Muscle layer of colon (tissue), 2 donors: ENCODE data around the gene PPARA.
"Not testable (repeated sequence)": the region's sequence is repeated elsewhere in the genome, so short reads cannot be mapped to it uniquely, and the experiment has no call there.

Experiments used
- H3K27ac ChIP-seq: one replicate; pipeline ENCODE4 v1.7.0; 2013; ENCODE audit warnings: low read depth, mild to moderate bottlenecking, low read length, moderate library complexity
- H3K27me3 ChIP-seq, 2 donors: one replicate each; pipeline ENCODE4 v1.7.0; 2013; ENCODE audit warnings: low read length in 2 of 2, mild to moderate bottlenecking in 2 of 2; ENCODE audit not compliant: insufficient read depth in 2 of 2, control insufficient read depth in 1 of 2
- H3K36me3 ChIP-seq: one replicate; pipeline ENCODE4 v1.7.0; 2013; ENCODE audit warnings: mild to moderate bottlenecking, low read length; ENCODE audit not compliant: insufficient read depth
- H3K4me1 ChIP-seq: one replicate; pipeline ENCODE4 v1.7.0; 2013; ENCODE audit warnings: mild to moderate bottlenecking, low read length; ENCODE audit not compliant: insufficient read depth
- H3K4me3 ChIP-seq, 2 donors: one replicate each; pipeline ENCODE4 v1.7.0; 2013; ENCODE audit warnings: low read length in 2 of 2, low read depth in 1 of 2, mild to moderate bottlenecking in 1 of 2, moderate library complexity in 1 of 2
- H3K9ac ChIP-seq: one replicate; pipeline ENCODE4 v1.7.0; 2013; ENCODE audit warnings: low read length
- H3K9me3 ChIP-seq: one replicate; pipeline ENCODE4 v1.7.0; 2013; ENCODE audit warnings: mild to moderate bottlenecking, low read length
- donor health status: abdominal sarcoma.
- donor health status: Adenocarcinoma of cecum.

PPARA gene

DNA sequence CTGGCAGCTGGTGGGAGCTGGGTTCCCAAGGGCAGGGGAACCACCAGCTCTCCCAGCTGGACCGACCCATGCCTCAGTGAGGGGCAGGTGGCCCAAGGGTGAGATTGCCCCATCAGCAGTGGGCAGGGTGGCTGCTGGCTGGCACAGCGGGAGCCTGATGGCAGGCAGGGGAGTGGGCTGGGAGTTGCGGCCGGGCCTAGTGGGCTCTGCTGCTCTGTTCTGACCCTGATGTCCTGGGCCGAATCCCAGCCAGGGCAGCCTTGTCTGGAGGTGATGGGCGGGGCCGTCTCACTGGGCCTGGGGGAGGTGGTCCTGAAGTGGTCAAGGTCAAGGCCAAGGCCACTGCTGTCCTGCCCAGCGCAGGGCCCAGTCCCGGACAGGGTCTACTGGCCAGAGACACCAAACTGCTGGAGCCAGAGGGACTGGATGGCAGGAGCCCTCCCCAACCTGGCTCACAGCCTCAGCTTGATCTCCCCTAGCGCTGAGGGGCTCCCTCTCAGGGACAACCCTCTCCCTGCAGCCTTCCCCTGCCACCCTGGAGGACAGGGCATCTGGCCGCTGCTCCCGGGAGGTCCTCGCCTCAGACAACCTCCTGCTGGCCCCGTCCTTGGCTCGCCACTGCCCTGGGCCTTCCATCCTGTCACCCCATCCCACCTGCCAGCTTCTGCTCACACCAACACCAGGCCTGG, 26.5 kb upstream of the PPARA start:
- Histone ChIP-seq H3K4me1 (no peaks in the 10 kb centered on the region), H3K4me3 (no peak overlapping the region), H3K27me3 (no peaks in the 10 kb centered on the region), H3K36me3 (no peaks in the 10 kb centered on the region), H3K9me3 (no peaks in the 10 kb centered on the region), H3K9ac (no peak overlapping the region), H3K27ac (no peak overlapping the region)

DNA sequence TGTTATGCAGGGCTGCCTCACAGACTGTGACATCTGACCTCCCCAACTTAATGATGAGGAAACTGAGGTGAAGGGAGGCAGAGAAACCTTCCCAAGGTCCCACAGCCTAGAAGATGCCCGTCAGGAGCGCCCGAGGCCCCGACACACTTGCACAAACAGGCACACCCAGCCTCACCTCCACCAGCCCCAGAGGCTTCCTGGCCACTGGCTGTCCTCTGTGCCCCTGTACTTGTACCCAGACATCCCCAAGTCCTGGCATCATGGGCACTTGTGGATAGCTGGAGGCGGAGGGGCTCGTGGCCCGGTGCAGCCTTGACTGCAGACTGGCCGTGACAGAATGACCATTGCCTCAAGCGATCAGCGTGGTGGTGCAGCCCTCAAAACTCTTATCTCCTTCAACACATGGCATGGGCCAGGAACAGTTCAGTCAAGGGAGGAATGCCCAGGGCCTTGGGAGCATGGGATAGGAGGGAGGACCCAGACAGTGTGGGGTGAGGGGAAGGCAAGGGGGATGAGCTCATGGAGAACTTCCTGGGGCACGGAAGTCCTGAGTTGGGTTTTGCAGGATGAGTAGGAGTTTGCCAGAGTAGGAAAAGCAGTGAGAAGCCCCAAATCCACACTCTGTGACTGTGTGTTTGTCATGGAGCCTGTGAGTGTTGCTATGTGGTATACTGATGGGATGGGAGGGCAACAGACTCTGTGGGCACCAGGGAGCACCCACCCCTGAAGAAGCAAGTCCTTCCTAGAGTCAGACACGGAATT, 25.8 kb upstream of the PPARA start:
- Histone ChIP-seq H3K27ac (no peak overlapping the region), H3K36me3 (no peaks in the 10 kb centered on the region), H3K4me3 (no peak overlapping the region), H3K9me3 (no peaks in the 10 kb centered on the region), H3K4me1 (no peaks in the 10 kb centered on the region), H3K9ac (no peak overlapping the region), H3K27me3 (no peaks in the 10 kb centered on the region)

DNA sequence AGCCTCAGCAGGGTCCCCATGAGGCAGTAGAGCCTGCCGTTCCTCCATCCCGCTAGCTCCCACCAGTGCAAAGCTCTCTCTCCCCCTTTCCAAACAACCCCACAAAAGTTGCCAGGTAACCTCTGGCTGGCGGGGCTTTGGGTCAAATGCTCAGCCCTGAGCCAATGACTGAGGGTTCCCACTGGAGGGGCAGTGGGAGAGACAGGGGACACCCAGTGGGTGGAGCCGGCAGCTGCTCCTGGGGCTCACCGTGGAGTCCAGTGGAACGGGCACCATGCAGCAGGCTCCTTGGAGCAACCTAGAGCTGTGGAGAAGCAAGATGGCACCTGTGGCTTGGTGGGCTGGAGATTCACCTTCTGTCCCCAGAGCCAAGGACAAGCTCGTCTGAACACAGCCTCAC, 25.0 kb upstream of the PPARA start:
- Histone ChIP-seq H3K27me3 (no peaks in the 10 kb centered on the region), H3K4me1 (no peaks in the 10 kb centered on the region), H3K9me3 (no peaks in the 10 kb centered on the region), H3K4me3 (no peak overlapping the region), H3K27ac (no peak overlapping the region), H3K36me3 (no peaks in the 10 kb centered on the region), H3K9ac (no peak overlapping the region)

DNA sequence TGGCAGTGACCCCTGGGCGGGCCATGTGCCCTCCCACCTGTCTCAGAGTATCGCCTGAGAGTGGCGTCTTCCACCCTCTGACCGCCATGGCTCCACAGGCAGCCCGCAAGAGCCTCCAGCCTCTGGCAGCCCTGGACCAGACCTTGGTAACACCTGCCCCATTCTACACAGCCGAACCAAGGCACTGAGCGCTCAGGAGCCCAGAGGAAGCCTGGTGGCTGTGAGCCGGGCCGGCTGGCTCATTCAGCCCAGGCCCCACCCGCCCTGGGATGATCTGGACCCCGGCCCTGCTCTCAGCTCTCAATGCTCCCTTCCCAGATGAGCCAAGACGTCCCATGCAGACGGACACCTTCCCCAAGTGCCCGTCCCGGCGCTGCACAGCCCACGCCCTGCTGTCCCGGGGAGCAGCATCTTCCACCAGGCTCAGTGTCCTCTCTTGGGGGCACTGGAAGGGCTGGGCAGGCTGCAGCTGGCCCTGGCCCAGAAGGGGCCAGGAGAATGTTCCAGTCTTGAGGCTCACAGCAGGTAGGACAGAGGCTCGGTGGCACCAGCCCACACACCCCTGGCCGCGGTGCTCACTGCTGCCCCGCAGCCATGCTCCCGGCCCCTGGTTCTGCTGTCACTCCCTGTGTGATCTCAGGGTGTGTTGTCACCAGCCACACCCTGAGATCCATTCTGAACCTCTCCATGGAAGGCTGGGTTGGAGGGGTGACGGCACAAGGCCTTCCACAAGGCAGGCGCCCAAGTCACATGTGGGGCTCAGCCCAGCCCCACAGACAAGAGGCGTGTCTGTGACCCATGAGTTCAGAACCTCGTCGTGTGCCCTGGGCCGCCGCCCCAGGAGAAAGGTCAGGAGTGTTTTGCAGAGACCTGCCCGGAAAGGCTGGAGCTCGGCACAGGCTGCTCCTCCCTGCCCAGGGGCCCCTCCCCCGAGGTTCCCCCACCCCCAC, 24.2 kb upstream of the PPARA start:
- no peaks in the 10 kb centered on the region for H3K36me3 ChIP-seq
- no peak overlapping the region for H3K4me3 ChIP-seq
- no peaks in the 10 kb centered on the region for H3K4me1 ChIP-seq
- no peak overlapping the region for H3K9ac ChIP-seq
- no peaks in the 10 kb centered on the region for H3K27me3 ChIP-seq
- H3K9me3 ChIP-seq: no peaks in the 10 kb centered on the region
- H3K27ac ChIP-seq: no peak overlapping the region

DNA sequence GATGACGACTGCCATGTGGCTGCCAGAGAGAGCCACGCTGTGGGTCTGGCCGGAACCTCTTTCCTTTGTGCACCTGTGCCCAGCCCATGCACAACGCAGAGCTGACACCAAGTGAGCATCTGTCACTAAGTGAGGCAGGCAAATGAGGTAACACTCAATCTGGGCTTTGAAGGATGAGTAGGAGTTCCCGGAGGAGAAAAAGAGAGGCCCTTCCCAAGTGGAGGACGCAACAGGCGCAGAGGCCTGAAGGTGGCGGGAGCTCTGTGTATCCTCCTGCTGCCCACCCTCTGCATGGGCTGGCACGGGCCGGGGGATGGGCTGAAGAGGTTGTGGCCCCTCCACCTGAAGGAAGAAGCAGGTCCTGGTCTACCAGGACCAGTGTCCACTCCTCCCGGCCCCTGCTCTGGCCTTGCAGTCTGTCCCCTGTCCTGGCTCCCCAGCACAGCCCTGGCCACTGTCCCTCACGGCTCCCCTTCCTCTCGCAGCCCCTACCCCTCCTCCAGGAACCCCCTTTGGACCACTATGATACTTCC, 23.4 kb upstream of the PPARA start:
- Histone ChIP-seq H3K27ac (no peak overlapping the region), H3K36me3 (no peaks in the 10 kb centered on the region), H3K9me3 (no peaks in the 10 kb centered on the region), H3K27me3 (no peaks in the 10 kb centered on the region), H3K9ac (no peak overlapping the region), H3K4me3 (no peak overlapping the region), H3K4me1 (no peaks in the 10 kb centered on the region)

DNA sequence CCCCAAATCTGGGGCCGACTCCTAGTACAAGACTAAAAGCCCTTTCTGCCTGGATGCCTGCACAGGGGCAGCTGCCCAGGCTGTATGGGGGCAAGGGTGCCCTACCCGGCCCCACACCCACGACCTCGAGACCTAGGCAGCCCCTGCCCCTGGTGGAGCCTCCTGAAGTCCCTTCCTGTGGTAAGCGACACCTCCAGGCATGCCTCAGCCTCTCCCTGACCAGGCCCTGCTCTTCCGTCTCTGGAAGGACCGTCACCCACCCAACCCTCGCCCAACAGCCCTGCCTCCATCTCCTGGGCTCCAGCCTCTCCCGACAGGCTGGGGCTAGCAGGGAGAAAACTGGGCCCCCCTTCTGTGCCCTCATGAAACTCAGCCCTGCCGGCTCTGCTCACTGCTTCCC, 22.8 kb upstream of the PPARA start:
- Histone ChIP-seq H3K27me3 (no peaks in the 10 kb centered on the region), H3K27ac (no peak overlapping the region), H3K4me3 (no peak overlapping the region), H3K4me1 (no peaks in the 10 kb centered on the region), H3K36me3 (no peaks in the 10 kb centered on the region), H3K9ac (no peak overlapping the region), H3K9me3 (no peaks in the 10 kb centered on the region)

DNA sequence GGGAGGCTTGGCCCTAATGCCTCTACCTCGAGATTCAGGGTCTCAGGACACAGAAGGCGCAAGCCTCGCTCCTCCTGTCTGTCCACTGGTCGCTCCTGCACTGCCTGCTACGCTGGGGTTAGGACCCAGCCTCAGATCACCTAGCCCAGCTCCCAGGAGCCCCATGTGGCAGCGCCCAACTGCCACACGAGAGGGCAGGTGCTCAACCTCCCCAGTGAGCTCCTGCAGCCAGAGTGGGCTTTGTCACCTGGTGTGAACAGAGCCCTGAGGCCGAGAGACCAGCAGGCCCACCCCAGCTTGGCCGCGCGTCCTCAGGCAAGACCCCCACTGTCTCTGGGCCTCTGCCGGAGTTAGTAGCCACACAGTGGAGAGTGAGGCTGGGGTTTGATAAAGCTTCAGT, 21.7 kb upstream of the PPARA start:
- Histone ChIP-seq H3K4me3 (no peak overlapping the region), H3K4me1 (no peaks in the 10 kb centered on the region), H3K9me3 (no peaks in the 10 kb centered on the region), H3K27me3 (no peaks in the 10 kb centered on the region), H3K9ac (no peak overlapping the region), H3K36me3 (no peaks in the 10 kb centered on the region), H3K27ac (no peak overlapping the region)

DNA sequence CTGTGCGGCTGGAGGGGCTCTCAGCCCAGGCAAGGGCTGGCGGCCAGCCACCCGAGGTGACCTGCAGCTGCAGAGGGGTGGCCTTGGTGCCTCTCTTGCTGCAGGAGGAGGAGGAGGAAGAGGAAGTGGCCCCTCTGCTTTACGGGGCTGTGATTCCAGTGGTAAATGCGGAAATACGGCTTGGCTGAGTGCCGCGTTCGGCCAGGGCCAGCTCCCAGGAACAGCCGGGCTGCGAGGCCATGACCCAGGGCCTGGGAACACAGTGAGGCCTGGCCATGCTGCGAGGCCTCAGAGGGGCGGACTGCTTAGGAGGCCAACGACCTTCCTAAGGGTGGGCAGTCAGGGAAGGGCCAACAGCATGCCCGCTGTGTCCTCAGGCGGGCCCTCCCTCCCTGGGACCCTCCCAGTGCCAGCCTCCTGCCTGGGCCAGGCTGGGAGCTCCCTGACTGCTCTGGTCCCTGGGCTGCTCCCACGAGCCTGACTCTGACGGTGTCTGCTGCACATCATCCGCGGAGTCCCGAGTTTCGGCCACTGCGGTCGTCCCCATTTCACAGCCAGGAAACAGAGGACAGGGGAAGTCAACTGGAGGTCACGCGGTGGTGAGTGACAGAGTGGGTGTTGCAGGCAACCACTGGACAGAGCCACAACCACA, 20.8 kb upstream of the PPARA start:
- H3K4me1 ChIP-seq: no peaks in the 10 kb centered on the region
- H3K9ac ChIP-seq: no peak overlapping the region
- H3K9me3 ChIP-seq: no peaks in the 10 kb centered on the region
- no peaks in the 10 kb centered on the region for H3K27me3 ChIP-seq
- H3K4me3 ChIP-seq: no peak overlapping the region
- H3K27ac ChIP-seq: no peak overlapping the region
- H3K36me3 ChIP-seq: no peaks in the 10 kb centered on the region

DNA sequence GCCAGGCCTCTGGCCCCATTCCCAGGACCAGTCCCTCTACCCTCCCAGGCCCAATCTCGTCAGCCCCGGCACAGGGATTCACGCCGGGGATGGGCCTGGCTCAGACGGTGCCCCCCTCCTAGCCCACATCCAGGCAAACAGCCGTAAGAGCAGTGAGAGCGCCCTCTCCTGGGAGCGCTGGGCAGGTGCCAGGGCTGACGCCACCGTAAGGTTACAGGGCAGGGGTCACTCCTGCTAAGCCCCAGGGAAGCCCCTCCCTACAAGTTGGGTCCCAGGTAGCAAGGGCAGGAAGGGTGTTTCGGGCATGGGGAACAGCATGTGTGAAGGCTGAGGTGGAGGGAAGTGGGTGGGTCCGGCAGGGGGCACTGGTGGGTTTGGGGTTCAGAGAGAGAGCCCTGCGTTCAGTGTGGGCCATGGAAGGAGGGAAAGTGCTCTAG, 19.2 kb upstream of the PPARA start:
- Histone ChIP-seq H3K9ac (no peak overlapping the region), H3K27me3 (no peaks in the 10 kb centered on the region), H3K4me1 (no peaks in the 10 kb centered on the region), H3K27ac (no peak overlapping the region), H3K36me3 (no peaks in the 10 kb centered on the region), H3K4me3 (no peak overlapping the region), H3K9me3 (no peaks in the 10 kb centered on the region)

DNA sequence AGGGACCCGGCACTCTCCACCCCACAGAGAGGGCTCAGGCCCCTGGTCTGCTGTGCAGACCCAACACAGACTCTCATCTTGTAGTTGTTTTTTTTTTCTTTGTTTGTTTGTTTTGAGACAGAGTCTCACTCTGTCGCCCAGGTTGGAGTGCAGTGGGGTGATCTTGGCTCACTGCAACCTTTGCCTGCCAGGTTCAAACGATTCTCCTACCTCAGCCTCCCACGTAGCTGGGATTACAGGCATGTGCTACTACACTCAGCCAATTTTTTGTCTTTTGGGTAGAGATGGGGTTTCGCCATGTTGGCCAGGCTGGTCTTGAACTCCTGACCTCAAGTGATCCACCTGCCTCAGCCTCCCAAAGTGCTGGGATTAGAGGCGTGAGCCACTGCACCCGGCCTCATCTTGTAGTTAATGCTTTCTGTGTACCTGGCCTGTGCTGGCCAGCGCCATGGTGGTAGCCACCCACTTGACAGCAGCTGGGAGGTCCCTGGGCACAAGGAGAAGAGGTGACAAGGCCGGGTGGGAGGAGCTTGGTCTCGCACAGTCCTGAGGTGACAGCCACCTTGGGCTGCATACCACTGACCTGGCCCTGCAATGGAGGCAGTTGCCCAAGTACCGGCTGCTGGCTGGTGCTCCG, 18.0 kb upstream of the PPARA start:
- not testable (repeated sequence) for H3K4me3 ChIP-seq, H3K9ac ChIP-seq, H3K9me3 ChIP-seq, H3K4me1 ChIP-seq, H3K27ac ChIP-seq, H3K36me3 ChIP-seq, H3K27me3 ChIP-seq
